GM12873 (cell line): ENCODE results near the gene CD36.

Experiments used
- TF ChIP-seq, protein P1 (sequence below): IDR thresholded peaks from 2 replicates; pipeline ENCODE4 v1.5.1; 2012; ENCODE audit warnings: low read depth, mild to moderate bottlenecking, moderate library complexity, low read length, control low read depth; ENCODE audit not compliant: insufficient read depth; ENCODE audit errors: missing control alignments

CD36 gene

DNA sequence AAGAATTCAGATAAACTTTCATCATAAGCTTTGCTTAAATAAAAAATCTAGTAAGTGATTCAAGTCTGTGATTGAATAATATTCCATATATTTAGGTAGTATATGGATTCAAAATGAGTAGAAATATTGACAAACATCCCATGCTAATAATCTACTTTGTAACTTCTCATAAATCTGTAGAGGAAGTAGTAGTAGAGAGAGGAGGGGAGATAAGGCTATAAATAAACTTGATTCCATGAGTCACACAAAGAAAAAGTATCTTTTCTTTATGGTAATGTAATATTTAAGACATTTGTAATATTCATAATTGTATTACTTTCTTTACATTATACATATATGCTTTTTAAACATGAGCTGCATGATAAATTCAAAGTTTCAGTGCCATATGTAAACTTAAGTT is 25.6 kb upstream of the CD36 start:
- TF ChIP-seq, protein P1, sequence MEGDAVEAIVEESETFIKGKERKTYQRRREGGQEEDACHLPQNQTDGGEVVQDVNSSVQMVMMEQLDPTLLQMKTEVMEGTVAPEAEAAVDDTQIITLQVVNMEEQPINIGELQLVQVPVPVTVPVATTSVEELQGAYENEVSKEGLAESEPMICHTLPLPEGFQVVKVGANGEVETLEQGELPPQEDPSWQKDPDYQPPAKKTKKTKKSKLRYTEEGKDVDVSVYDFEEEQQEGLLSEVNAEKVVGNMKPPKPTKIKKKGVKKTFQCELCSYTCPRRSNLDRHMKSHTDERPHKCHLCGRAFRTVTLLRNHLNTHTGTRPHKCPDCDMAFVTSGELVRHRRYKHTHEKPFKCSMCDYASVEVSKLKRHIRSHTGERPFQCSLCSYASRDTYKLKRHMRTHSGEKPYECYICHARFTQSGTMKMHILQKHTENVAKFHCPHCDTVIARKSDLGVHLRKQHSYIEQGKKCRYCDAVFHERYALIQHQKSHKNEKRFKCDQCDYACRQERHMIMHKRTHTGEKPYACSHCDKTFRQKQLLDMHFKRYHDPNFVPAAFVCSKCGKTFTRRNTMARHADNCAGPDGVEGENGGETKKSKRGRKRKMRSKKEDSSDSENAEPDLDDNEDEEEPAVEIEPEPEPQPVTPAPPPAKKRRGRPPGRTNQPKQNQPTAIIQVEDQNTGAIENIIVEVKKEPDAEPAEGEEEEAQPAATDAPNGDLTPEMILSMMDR = no peak

DNA sequence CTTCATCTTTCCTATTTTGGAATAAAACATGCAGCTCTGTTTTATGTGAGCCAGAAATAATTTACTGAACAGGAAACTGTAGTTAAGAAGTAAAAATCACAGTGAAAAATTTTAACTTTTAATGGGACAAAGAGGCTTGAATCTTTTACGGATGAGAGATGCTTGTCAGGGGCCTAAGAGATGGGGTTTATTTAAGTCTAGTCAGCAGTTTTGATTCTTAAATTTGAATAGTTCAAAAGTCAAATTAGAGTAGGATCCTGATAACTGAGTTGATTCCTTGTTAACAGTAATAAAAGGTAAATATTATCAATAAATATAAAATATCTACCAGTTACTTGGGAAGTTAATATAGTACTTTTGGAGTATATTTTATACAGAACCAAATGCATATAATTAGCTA is 24.9 kb upstream of the CD36 start:
- TF ChIP-seq, protein P1 = no peak

- TF ChIP-seq, protein P1 = no peak
Measured at GRCh38 chr7:80614851-80615271, 23.6 kb upstream of the CD36 start.

GRCh38 chr7:80618096-80618495 is 20.3 kb upstream of the CD36 start:
- TF ChIP-seq, protein P1 = no peak

GRCh38 chr7:80619741-80620140 is 18.7 kb upstream of the CD36 start:
- TF ChIP-seq, protein P1 = no peak

DNA sequence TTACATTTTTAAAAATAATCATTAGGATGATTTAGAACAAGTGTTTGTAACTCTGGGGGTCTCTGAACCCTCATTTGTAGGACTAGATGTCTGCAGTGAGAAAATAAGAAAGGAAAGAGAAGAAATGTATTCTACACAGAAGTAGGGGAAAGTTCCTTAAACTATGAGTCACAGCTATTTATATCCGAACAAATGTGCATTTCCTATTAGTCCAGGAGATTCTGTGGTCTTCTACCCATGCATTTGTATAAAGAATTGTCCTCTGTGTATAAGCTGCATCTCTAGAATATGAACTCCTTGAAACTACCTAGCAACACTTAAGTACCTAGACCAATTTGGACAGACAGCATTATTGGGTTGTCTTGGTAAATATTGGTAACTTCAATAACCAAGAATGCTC is 15.9 kb upstream of the CD36 start:
- TF ChIP-seq, protein P1 = no peak

- TF ChIP-seq, protein P1 = no peak
Measured at GRCh38 chr7:80623503-80624252, 14.8 kb upstream of the CD36 start.
